SH-SY5Y (cell line): Measurements from ENCODE around the gene ROBO2.

Experiments
- GATA2 ChIP-seq: IDR thresholded peaks from 2 replicates; pipeline ENCODE4 v1.6.1; 2011; ENCODE audit warnings: mild to moderate bottlenecking, low read depth, low read length
- GATA3 ChIP-seq: IDR thresholded peaks from 2 replicates; pipeline ENCODE4 v1.6.1; 2011; ENCODE audit warnings: low read depth, mild to moderate bottlenecking, low read length, moderate library complexity

GRCh38 chr3:77179762-77180161 is 139.9 kb downstream of the ROBO2 start:
- TF ChIP-seq GATA2 (no peak), GATA3 (no peak)
